ENCODE measurements around the gene SDC4.
"Not testable (repeated sequence)": the region's sequence is repeated elsewhere in the genome, so short reads cannot be mapped to it uniquely, and the experiment has no call there.

The SDC4 gene

GRCh38 chr20:45363611-45364492 lies 15.6 kb upstream of the SDC4 start:
- DNase-seq: no peak

DNA sequence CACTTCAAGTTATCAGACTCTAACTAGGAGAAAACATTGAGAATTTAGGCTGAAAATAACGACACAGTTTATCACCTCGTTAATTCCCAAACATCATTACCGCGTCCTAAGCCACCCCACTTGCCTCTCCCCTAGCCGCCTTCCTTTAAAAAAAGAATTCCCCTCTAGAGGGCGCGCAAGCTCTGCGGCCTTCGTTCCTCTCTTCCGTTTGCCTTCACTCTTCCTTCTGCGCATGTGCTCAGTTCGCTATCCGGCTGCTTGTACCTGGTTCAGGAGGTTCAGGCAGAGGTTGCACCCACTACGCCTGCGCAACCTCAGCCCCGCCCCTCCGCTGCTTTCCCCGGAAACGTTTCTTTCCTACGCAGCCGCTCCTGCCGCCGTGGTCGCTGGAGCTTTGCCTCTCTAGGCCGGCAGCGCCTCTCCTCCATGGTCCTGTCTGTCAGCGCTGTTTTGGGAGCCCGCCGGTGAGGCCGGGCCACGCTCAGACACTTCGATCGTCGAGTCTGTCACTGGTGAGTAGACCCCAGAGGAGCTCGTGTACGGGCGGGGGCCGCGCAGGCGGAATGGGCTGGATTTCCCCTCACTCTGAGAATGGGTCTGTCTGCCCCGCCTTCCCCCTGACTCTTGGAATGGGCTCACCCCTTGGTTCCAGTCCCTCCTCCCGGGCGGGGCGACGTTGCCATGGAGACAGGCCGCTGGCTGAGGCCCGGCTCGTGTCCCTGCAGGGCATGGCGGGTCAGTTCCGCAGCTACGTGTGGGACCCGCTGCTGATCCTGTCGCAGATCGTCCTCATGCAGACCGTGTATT lies 14.8 kb upstream of the SDC4 start, which contains the start of gene SYS1:
TSS of gene SYS1 (plus strand) at position 353 of the 807 bp plus-strand sequence. CDS start at position 729, 376 bp downstream.
- peak; percentile 99 for DNase-seq

DNA sequence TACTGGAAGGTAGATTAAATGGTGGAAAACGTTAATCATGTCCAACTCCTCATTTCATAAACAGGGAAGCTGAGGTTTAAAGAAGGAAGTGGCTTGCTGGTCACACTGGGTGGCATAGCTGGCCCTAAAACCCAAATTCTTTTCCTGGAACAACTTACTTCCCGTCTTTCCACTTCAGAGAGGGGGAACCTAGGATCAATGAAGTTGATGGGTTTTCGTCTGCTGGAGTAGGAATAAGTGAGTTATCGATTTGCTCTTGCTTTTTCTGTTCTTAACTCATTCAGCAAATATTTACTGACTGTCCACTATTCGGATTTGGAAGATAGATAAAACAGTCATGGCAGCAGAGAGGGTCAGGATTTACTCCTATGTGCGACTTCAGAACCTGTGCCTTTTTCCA lies 13.6 kb upstream of the SDC4 start:
- DNase-seq: no peak

- DNase-seq: no peak
These were observed 11.4 kb upstream of the SDC4 start for GRCh38 chr20:45359406-45360148.

DNA sequence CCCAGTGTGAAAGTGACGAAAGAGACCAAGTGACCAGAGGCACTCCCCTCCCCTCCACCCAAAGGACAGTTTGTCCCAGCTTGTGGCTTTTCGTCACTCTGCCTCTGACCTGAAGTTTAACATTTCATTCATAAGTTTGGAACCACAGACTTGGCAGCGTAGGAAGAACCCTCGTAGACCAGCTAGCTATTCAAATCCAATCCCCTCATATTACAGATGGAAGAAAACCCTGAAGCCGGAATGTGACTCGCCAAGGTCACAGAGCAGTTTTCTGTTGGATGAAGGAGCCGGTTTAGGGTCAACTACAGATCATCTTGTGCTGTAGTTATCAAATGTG lies 10.8 kb upstream of the SDC4 start:
- no peak for DNase-seq

DNA sequence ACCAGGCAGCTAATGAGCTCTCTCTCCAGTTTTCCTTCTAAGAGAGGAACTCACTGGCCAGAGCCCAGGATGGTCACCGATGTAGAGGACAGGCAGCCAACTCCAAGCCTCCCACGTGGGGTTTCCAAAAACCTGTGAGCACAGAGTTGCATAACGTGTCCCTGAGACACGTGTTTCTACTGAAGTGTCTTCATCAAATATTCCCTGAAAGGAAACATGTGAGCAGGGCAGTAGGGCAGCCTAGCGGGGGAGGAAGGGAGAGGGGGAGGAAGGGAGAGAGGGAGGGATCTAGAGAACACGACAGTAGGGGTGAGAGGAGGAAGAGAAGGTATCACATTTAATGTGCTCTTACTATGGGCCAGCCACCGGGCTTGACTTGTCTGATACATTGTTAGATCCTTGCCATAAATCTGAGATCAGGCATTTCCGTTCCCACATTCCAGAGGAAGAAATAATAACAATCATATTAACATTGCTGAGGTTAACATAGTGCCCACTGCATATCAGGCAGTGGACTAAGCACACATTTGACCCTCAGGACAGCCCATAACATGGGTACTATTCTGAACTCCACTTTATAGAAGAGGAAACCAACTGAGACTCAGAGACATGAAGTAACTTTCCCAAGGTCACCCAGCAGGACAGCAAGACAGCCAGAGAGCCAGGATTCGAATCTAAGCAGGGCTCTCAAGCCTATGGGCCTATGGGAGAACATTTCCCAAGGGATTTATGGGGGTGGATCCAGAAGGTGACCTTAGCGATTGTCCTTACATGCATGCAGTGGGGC lies 10.3 kb upstream of the SDC4 start:
- peak; percentile 14 for DNase-seq

DNA sequence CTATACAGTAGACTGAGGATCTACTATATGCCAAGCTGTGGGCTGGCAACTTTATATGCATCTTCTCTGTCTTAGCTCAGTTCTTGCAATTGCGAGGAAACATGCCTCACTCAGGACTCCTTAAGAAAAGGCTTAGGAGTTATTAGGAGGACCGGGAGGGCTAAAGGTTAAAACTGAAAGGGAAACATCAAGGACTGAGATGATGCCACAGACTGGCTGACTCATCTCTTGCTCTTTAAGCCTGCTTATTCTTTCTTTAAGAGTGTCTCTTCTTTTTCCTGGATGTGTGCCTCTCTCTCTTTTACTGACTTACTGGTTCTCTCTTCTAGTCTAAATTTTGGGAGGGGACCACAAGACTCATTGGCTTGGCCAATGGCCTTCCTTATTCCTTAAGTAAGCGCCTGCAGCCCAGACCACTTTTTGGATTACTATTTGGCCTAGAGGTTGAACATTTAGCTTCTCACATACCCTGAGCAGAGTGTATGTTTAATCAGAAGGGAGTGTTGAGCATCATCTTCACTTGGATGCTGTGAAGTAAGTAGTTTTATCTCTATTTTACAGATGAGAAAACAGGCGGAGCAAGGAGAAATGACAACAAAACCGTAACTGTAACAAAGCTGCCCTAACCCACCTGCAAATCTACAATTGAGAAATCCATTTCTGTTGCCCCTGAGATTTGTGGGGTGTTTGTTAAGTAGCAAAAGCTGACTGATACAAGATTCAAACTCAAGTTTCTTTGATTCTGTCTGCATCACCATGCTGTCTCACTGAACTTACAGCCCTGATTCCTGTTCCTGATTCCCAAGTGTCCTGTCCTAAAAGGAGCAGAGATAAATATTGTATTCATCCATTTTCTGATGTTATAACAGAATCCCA lies 7.2 kb upstream of the SDC4 start:
- DNase-seq: no peak

DNA sequence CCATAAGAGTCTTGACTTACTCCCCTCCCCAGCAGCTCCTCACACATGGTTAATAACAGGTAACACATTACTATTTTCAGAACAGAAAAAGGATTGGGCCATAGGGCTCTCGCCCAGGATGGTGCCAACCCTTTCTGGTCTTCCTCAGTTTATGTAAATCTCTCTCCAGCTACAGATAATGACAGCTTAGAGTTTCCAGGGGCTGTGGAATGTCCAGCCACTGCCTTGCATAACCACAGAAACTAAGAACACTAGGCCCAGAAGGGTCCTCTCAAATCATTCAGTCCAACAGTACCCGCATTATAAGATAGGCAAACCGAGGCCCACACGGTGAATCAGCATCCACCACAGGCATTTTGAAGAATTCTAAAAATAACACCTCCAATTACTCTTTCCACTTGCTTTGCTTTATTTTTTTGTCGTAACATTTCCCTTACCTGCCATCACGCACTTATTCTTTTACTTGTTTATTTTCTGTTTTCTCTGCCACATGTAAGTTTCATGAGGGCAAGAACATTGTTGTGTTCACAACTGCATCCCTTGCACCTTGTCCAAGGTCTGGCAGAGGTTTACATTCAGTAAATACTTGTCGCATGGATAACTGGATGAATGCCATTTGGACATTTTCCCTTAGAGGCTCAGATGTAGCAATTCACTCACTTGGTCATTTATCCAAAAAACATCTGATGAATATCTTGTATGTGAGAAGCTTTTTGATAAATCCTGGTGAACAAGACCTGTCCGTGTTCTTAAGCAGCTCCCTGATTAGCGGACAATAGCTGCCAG lies 6.4 kb upstream of the SDC4 start:
- DNase-seq: no peak

DNA sequence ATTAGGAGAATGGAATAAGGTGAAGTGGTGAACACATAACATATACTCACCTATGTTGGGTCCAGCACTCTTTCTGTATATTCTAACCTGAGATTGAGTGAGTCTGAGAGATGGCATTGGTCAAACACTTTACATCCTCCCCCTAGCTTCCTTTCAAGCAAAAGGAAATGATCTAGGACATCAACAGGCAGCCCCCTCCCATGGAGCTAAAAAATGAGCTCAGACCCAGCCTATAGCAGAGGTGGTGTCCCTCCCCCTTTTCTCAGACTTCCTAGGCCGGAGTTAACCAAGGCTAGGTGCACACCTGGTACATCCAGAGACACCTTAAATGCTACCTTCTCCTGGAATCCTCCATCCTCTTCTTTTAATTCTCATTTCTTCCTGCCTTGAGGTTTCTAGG lies 5.5 kb upstream of the SDC4 start:
- no peak for DNase-seq

DNA sequence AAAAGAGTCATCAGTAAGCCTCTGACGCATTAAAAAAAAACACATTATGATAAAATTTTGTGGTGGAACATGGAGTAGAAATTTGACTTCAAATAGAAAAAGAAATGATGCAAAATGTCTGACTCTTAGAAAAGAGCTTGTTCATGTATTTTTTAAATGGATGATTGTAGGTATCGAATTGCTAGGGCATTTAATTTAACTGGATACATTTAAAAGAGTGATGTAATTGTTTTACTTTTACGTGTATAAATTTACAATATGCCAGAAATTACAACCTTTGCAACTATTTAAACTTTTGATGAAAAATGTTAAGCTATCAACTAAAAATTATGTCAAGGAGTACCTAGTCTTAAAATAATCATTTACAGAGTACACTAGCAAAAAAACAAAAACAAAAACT lies 4.5 kb upstream of the SDC4 start:
- no peak for DNase-seq

GRCh38 chr20:45350795-45351194 lies 2.6 kb upstream of the SDC4 start:
- not testable (repeated sequence) for DNase-seq

GRCh38 chr20:45350217-45350616 lies 2.0 kb upstream of the SDC4 start:
- DNase-seq: no peak

DNA sequence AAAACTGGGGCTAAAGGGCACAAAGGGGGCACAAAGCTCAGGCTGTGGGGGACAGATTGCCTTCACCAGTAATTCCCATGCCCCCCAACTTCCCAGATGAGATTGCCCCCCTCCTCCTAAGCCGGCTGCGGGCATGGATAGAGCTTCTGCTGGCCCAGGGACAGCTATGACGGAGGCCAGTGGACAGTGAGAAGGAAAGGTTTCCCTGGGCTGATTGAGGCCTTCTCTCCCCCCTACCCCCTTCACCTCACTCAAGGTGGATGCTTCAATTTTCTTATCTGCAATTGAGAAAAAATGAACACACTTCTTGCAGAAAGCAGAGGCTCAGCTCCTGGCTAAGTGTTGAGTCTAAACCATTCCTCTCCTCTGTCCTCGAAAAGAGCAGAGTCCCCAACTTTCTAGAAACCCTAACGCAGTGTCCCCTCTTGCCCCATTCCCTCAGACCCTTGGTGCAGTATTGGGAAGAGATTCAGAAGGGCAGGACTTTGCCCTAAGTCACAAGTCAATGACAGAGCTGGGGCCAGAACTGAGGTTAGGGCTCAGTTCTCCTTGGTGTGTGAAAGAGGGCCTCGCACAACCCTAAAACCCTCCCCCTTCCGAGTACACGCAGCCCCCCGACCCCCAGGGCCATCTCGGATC lies 808 bp downstream of the SDC4 start:
- DNase-seq: no peak

GRCh38 chr20:45346851-45347250 lies 1.4 kb downstream of the SDC4 start:
- no peak for DNase-seq

DNA sequence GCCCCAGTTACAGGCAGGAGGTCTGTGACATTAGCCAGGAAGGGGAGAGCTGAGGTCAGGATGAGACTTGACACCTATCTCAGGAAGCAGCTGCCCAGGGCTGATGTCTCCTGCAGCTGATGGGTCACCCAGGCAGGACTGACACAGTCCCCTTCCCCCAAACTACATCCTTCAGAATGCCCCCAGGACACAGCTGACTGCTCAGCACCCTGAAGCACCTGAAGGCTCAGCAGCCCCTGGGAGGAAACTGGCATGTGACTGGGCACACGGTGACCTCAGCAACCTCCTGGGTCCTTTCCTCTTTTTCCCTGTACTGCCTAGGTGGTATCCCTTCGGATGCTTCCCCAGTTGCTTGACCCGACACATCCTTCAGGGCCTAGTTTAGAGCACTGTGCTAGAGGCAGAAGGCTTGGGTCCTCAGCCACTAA lies 1.9 kb downstream of the SDC4 start:
- DNase-seq: no peak

DNA sequence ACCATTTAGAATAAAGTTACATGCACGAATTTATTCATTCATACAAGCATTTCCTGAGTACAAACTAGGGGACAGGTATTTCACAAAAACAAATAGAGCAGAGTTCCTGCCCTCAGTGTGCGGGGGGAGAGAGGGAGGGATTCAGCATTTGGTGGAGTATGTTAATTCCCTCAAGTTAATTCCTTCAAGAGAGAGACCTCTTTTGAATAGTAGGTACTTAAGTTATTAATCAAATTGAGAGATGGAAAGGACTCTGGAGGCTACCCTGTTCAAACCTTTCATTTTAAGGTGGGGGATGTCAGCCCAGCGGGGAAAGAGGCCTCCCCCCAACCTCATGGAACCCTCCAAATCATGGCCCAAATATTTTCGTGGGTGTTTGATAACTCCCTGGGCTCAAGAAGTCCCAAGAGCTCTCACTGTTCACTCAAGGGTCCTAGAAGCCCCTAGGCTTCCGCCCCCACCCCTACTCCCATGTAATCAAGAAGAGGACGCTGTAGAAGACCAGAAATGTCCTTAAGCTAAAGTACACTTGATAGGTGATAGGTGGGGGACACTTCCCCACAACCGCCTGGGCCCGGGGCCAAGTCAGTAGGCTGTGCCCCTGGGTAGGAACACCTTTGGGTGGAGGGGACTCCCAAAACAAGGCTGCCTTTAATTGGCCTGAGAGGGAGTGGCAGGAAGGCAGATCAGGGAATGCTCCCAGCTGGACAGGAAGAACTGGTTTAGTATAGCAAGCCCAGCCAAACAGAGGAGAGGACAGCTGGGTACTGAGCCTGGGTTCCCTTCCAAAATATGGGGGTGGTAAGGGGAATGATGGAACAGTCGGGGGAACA lies 2.9 kb downstream of the SDC4 start:
- peak; percentile 71 for DNase-seq

DNA sequence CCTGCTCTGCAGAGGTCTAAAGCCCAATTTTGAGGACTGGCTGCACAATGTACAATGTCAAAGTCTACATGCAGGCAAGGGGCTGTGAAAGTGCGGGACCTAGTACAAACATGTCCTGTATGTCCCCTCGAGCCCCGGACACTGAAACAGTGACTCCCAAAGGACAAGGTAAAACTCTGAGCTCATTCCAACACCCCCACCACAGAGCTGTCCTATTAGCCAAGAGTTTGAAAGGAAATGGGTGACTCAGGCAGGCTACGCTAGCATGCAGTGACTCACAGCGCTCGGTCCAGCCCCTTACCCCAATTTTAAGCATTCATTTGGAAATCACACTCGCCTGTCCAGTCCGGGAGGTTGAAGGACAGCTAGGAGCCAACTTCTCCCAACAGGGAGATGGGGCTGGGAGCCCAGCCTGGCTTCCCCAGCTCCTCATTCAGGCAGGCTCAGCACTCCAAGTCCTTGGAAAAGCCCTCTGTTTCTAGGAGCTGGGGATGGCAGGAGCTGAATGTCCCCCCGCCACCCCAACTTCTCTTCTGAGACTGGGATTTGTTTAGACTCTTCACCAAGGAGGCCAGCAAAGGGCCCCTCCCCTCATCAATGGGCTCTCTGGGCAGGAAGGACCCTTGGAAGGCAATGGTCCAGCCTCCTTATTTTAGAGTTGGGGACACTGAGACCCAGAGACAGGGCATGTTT lies 3.9 kb downstream of the SDC4 start:
- DNase-seq: no peak

DNA sequence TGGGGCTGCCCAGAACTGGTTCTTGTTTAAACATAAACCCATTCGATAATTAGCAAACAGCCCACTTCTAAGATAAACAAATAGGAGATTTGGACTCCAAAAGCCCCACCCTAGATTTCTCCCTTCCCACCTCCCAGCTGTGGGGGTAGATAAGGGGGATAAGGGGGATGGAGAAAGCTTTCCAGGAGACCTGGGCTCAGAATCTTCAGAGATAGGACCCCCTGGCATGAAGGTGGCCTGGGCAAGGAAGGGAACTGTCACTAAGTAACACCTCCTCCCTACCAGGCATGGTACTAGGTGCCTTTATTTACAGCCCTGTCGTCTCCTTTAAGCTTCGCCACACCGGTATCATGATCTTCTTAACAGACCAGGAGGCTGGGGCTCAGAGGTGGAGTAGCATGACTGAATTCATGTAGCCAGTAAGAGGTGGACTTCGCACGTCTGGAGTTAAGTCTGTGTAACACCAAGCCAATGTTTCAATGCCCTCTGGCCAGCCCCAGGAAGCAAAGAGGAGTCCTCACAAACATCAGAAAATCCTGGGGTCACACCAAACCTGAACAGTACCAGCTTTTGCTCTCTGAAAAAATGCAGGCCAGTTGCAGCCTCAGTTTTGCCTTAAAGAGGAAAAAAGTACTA lies 4.6 kb downstream of the SDC4 start:
- peak; percentile 75 for DNase-seq
